ENCODE results near the gene RAET1G.
"Not testable (repeated sequence)": the region's sequence is repeated elsewhere in the genome, so short reads cannot be mapped to it uniquely, and the experiment has no call there.

The RAET1G gene

GRCh38 chr6:149922642-149923326, at the start of gene RAET1G:
TSS of gene RAET1G (minus strand) at chr6:149923121. CDS start at chr6:149923010, 111 bp downstream.
- DNase-seq: peak; percentile 87

GRCh38 chr6:149969635-149970034, 46.7 kb upstream of the RAET1G start:
- DNase-seq: no peak

- DNase-seq: not testable (repeated sequence)
Measured at GRCh38 chr6:149968909-149969308, 46.0 kb upstream of the RAET1G start.

GRCh38 chr6:149967999-149968398, 45.1 kb upstream of the RAET1G start:
- DNase-seq: not testable (repeated sequence)

- DNase-seq: no peak
Measured at GRCh38 chr6:149967591-149967990, 44.7 kb upstream of the RAET1G start.

- DNase-seq: not testable (repeated sequence)
Measured at GRCh38 chr6:149966319-149966718, 43.4 kb upstream of the RAET1G start.

GRCh38 chr6:149965194-149966020, 42.5 kb upstream of the RAET1G start:
- peak; percentile 23 for DNase-seq

- DNase-seq: peak; percentile 35
Measured at GRCh38 chr6:149964308-149965193, 41.6 kb upstream of the RAET1G start.

- peak; percentile 84 for DNase-seq
Measured at GRCh38 chr6:149963462-149964307, 40.8 kb upstream of the RAET1G start, which contains the start of gene ULBP1. TSS of gene ULBP1 (plus strand) at chr6:149963943. CDS start at chr6:149964050, 107 bp downstream.

- DNase-seq: peak; percentile 61
Measured at GRCh38 chr6:149963212-149963461, 40.2 kb upstream of the RAET1G start.

- no peak for DNase-seq
Measured at GRCh38 chr6:149962461-149963211, 39.7 kb upstream of the RAET1G start.

- peak; percentile 25 for DNase-seq
Measured at GRCh38 chr6:149961728-149962425, 39.0 kb upstream of the RAET1G start.

- no peak for DNase-seq
Measured at GRCh38 chr6:149960488-149960887, 37.6 kb upstream of the RAET1G start.

- DNase-seq: not testable (repeated sequence)
Measured at GRCh38 chr6:149959806-149960205, 36.9 kb upstream of the RAET1G start.

- not testable (repeated sequence) for DNase-seq
Measured at GRCh38 chr6:149958124-149958523, 35.2 kb upstream of the RAET1G start.

- DNase-seq: not testable (repeated sequence)
Measured at GRCh38 chr6:149955654-149956317, 32.9 kb upstream of the RAET1G start.

GRCh38 chr6:149954984-149955653, 32.2 kb upstream of the RAET1G start:
- not testable (repeated sequence) for DNase-seq

- DNase-seq: not testable (repeated sequence)
Measured at GRCh38 chr6:149954328-149954983, 31.5 kb upstream of the RAET1G start.

- DNase-seq: not testable (repeated sequence)
Measured at GRCh38 chr6:149953934-149954327, 31.0 kb upstream of the RAET1G start.
